ENCODE results near the gene WDR33. TPM values are rescaled to one million over a fixed set of nuclear protein-coding genes. Genes with fewer than 3 reads are reported as not detected.

WDR33 gene
- total and polyA plus RNA-seq, 10 of the 15 experiments (the other 5 are each of a cell fraction or from before 2014, with no cell fraction given): 29.2 to 73.8 (median 45.6) TPM

- TF ChIP-seq PKNOX1 (IDR thresholded peaks at IDR 0.05) (peak; percentile 55), SKIL (IDR thresholded peaks at IDR 0.05; ENCODE audit: low read depth, poor library complexity, severe bottlenecking) (peak; percentile 80), HDGF (IDR thresholded peaks at IDR 0.05) (0 out of 2 replicates have a peak, but pooled peaks have one; percentile 41), IKZF2 (IDR thresholded peaks at IDR 0.05) (peak; percentile 67 to 78; a peak in 2 of 4 replicates), MTA2 (IDR thresholded peaks at IDR 0.05; ENCODE audit: low read depth) (peak; percentile 87), BHLHE40 (IDR thresholded peaks at IDR 0.05; ENCODE audit: borderline replicate concordance in 1 of 2, low read depth in 2 of 2, low read length in 1 of 2) (peak in 1 of 2 experiments; percentile 6; a peak in 1 of 4 replicates), RELB (IDR thresholded peaks at IDR 0.05; ENCODE audit: low read depth) (peak; percentile 74; the same call in 1 of the 2 replicates), NBN (IDR thresholded peaks at IDR 0.05) (peak; percentile 98)
Observed at GRCh38 chr2:127749537-127749936, 61.4 kb downstream of the WDR33 start (continued).
